NCI-H1436 treated with DMSO at 0.1 percent for 48 hours (cell line): ENCODE measurements around the gene SPTBN1.

Experiments
- DNase-seq: peaks from one replicate; lab custom pipeline; 2025; lab: John Stamatoyannopoulos, UW

The SPTBN1 gene

DNA sequence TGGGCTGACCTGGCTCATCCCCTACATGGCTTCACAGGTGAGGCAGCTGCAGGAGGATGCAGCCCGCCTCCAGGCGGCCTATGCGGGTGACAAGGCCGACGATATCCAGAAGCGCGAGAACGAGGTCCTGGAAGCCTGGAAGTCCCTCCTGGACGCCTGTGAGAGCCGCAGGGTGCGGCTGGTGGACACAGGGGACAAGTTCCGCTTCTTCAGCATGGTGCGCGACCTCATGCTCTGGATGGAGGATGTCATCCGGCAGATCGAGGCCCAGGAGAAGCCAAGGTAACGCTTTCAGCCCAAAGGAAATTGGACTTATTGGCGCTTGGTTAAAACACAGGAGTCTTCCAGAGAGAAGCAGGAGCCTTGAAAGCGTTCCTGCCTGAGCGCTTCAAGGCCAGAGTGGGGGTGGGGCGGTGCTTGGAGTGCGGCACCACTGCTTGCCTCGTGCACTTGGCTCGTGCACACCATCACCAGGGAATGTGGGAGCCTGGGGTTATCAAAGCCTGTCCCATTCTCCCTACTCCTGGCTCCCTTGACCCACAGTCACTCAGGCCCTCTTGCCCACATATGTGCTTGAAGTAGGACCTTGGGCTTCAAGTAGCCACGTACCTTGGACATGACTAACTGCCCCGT is 197.6 kb downstream of the SPTBN1 start:
- DNase-seq: no peak

DNA sequence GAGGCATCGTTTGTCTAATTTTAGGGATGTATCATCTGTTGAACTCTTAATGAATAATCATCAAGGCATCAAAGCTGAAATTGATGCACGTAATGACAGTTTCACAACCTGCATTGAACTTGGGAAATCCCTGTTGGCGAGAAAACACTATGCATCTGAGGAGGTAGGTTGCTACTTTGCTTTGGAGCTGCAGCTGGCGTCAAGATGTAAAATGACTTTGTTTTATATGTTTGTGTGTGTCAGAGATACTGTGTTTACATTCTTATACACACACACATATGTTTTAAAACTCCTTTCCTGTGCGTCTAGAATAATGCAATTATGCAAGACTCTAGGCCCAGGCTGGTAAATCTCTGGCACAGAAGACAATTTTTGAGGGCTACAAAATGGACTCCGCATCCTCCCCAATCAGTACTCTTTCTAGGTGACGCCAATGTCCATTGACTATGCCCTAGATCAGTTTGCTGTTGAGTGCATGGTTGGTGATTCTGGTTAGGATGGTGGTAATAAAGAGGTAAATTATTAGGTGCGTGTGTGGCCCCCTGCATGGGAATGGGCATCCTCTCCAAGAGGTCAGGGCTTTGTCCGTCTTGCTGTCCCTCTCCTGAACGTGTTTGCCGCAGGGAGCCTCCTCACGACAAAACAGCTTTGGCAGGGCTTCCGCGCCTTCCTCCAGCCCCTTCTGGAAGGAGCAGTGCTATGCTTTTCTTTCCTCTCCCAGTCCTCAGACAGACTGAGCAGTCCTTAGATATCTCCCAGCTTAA is 199.1 kb downstream of the SPTBN1 start:
- DNase-seq: no peak

DNA sequence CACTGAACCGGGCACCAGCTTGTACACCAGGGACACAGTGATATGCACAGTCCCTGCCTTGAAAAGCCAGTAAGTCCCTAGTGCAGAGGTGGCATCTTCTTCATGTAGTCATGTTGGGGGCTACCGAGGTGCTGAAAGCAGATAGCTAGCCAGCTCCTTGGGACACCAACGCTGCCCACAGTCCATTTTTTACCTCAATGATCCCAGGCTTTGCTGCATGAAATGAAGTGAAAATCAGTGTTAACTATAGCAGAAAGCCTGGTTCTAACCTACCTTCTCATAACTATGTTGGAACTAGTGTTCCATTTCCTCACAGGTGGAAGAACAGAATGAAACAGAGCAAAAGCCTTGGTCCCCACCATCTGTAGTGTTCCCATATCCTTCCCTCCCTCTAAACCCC is 200.7 kb downstream of the SPTBN1 start:
- DNase-seq: no peak

DNA sequence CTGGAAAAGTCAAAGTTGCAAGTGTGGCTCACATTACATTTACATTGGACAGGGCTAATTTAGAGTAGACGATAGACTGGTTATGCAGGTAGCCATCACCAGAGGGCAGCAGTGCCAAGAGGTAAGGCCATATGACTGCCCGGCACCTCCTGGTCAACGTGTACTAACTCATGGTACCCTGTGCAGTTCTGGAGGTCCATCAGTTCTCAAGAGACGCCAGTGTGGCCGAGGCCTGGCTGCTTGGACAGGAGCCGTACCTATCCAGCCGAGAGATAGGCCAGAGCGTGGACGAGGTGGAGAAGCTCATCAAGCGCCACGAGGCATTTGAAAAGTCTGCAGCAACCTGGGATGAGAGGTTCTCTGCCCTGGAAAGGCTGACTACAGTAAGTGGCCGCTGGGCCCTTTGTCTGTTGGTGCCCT is 201.5 kb downstream of the SPTBN1 start:
- no peak for DNase-seq

DNA sequence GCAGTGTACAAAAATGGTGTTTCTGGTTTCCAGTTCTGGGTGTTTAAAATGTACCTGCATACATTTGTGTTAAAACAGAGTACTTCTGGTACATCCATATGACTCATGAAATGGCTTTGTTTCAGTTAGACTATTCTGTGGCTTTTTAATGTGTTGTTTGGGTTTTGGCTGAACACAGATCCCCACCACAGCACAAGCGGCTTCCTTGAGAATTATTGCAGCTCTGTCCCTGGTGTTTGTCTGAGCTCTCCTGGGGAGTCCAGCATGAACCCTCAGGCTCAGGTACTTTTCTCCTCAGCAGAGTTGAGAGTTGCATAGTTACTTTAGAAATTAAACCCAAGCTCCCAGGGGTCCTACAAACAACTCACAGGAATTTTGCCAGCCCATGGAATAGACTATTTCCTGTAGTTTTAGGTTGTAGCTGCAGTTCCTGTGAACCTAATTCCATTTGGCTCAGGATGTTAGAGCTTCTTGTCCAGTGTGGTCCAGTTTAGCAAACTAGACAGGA is 202.5 kb downstream of the SPTBN1 start:
- DNase-seq: no peak

DNA sequence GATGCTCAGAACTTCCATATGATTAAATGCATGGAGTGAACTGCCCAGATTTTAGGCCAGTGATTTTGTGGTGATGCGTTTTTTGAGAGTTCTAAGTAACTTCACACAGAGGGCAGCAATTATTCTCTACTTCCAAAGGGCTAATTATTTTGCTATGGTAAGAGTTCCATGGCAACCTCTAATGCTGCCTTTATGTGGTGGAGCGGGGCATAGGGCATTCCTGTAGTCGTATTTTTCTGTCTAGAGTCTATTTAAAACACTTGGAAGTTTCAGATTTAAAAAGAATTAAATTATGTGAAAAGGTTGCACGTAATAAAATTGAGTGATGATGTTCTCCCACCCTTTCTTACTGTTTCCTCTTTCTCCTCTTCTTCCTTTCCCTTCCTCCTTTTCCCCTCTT is 203.4 kb downstream of the SPTBN1 start:
- DNase-seq: no peak

DNA sequence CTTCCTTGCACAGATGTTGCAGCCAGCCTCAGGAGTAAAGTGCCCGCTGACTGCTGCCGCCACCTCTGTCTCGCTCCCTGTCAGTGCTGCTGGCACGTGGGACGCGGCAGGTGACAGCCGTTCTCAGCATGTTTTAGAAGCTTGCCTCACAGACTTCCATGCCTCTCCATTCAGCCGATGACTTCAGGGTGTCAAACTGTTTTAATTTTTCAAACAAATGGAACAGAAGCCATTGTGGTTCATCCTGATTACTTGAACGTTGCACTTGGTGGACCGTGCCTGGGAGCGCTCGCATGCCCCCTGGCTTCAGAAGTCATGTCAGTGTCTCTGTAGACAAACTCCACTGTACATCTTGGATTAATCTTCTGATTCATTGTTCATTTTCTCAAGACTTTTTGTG is 204.6 kb downstream of the SPTBN1 start:
- no peak for DNase-seq

DNA sequence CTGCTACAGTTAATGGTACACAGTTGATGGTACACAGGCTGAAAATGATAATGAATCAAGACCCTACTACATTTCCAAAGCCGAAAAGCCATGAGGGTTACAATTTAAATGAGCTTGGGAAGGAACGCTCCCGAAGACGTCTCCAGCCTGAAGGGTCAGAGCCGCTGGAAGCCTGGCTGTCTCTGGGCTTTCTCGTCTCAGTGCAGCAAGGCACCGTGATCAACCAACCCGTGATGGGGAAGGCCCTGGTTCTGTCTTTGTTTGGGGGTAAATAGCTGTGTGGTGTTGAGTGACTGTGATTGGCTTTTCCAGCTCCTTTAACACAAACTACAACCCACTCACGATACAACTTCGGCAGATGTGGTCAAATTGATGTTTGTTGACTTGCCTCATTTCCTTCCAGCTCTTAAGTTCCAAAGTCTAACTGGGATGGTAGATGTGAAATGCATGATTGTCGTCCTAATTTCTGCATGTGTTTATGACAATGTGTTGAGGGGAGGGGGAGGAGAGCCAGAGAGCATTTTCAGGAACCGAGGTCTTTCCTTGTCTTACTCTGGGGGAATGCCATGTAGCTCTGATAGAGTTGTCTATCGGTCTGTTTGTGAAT is 207.4 kb downstream of the SPTBN1 start:
- no peak for DNase-seq

DNA sequence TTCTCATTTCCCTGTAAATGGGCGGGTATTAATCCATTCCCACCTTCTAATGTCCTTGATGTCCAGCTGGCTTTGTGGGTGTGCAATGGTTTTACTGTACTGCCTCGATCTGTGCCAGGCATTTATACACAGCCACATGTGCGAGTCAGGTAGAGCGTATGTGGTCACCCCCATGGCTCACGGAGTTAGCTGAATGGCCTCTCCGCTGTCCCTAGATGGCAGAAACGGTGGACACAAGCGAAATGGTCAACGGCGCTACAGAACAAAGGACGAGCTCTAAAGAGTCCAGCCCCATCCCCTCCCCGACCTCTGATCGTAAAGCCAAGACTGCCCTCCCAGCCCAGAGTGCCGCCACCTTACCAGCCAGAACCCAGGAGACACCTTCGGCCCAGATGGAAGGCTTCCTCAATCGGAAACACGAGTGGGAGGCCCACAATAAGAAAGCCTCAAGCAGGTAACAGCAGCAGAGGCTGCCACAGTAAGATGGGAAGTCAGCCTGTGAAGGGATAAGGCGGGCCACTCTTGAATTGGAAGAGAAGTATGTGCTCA is 208.2 kb downstream of the SPTBN1 start:
- DNase-seq: no peak

DNA sequence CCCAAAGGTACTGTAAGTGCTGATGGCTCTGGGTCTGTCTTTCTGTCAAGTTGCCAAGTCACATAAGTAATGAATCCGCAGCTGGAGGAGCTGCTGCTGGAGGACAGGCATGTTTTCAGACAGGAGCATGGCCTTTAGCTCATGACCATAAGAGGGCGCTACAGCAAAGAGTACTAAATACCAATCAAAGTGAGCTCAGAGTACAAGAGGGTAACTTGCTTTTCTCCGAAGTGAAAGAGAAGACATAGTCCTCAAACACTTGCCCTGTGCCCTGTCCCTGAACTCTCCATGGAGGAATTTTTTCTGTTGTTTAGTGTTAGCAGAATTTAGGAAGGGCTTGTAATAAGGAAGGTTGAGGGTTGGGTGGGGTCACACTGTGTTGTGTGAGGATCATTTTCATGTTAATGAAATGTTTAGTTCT is 209.3 kb downstream of the SPTBN1 start:
- no peak for DNase-seq

DNA sequence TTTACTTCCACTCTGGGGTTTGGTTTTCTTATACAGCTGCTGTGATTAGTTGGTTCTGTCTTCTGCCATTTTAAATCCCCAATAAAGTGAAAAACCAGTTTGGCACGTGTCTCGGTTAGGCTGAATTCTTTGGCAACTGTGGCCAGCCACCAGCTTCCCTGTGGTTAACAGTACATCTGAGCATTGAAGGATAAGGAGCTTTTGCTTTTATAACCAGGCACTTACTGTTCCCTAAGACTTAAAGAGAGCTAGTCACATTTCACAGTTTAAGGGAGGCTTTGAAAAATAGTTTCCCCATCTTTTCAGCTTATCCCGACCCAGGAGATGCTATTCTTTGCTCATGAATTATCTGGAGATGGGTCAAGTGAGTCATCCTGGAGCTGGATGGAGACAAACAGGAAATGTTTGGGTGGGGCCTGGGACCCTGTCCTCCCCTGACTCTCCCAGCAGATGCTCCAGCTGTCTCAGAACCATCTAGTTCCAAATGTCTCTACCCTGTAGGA is 210.1 kb downstream of the SPTBN1 start:
- no peak for DNase-seq

DNA sequence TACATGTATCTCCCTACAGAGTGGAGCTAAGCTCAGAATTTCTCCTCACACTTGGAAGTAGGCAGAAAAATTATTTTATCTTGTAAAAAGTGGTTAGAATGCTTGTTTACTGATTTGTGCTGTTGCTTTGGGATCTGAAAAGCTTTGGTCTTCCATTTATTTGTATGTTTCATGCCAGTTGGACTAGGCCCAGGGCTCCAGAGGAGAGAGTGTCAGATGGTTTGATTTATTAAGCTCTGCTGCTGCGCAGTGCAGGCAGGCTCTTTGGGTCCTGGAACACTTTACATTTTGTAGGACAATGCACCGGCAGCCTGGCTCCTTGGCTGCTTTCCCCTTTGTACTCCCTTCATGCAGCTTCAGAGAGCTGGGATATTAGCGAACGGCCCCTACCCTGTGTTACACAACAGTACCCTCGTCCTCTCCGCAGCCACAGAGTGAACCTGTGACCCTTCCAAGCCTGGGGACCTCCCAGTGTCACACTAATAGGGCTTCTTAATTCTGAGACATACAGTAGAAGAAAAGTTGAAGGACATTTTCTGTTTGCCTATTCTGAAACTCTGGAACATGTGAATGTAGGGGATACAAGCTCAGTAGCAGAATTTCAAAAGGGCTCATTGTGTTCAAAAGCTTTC is 210.6 kb downstream of the SPTBN1 start:
- DNase-seq: no peak

DNA sequence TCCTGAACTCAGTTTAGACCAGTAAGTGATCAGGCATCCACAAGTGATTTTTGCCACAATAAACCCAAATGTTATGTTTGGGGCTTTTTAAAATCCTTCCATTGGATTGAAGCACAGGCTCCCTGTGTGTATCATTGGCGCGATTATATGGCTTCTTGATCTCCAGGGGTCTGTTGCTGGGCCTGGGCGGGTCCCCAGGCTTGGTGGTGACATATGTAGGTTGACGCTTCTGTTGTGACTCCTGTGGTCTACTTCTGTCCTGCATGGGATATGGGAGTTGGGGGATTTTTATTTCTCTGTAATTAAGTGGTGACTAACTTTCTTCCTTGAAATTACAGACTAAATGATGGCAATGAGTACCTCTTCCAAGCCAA is 211.1 kb downstream of the SPTBN1 start:
- no peak for DNase-seq

DNA sequence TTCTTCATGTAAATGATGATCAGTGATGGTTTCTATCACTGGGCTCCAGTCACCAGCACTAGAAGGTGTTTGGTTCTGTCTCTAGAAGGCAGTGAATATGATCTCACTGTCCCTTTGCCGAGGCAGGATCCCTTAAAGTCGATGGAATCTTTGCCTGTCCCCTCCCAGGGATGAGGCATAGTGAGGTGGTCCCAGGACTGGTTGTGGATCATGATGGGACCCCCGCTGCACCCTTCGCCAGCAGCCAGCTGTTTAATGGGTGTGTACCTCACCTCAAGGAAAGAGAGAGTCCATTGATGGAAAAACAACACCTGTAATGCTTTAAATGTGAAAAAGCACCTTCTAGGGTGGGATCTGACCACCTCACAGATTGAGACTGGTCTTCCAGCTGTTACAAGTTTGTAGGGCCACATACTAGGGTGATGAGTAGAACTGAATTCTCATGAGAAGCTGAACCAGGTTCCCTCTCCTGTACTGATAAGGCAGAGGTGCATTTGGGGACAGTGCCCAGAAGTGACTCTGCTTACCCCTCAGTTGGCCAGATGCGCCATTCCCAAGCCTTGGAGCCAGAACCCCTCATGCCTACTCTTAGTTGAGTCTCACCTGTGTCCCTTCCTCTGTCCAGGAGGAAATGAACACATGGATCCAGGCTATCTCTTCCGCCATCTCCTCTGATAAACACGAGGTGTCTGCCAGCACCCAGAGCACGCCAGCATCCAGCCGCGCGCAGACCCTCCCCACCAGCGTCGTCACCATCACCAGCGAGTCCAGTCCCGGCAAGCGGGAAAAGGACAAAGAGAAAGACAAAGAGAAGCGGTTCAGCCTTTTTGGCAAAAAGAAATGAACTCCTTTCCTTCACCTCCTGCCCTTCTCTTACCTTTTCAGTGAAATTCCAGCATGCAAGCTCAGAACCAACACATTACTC is 211.9 kb downstream of the SPTBN1 start:
- DNase-seq: no peak

DNA sequence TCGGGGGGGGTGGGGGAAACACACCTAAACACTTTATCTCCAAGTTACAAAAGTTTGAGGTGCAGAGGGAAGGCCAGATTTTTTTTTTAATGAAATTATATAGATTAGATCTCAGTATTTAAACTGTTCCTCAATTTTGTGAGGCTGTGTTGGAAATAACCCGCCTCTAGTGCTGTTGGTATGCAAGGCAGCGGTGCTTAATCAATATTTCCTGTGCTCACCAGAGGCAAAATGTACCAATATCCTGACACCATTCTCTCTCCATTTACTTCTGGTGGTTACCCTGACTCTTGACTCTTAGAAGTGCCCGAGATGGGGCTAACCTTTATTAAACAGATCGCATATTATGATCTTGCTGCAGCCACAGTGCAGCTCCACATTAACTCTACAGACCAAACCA is 212.6 kb downstream of the SPTBN1 start:
- no peak for DNase-seq

DNA sequence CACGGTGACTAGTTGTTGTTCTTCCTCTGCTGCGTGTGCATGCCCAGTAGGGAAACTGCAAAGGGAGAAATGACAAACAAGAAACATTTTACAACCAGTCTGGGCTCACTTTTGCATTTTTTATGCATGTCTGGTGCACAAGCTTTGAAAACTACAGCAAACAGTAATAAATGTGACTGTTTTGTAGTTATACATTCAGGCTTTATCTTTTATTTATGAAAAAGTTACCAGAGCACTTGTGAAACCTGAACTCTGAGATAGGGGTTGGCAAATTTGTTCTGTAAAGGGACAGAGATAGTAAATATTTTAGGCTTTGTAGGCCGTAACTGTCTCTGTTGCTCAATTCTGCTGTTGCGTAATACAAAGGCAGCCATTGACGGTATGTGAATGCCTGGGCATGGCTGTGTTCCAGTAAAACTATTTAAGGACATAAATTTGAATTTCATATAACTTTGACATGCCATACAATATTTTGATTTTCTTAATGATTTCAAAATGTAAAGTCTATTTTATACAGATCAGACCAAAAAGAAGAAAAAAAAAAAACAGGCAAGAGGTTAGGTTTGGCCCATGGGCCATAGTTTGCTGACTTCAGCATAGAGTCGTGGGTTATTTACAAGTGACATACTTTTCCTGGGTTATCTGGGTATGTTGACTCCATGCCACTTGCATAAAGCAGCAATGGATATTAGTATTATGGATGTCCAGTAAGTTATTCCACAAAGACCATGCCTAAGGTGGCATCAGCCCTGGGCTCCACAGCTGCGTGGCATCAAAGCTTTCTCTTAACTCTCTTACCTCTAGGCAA is 213.8 kb downstream of the SPTBN1 start:
- no peak for DNase-seq

DNA sequence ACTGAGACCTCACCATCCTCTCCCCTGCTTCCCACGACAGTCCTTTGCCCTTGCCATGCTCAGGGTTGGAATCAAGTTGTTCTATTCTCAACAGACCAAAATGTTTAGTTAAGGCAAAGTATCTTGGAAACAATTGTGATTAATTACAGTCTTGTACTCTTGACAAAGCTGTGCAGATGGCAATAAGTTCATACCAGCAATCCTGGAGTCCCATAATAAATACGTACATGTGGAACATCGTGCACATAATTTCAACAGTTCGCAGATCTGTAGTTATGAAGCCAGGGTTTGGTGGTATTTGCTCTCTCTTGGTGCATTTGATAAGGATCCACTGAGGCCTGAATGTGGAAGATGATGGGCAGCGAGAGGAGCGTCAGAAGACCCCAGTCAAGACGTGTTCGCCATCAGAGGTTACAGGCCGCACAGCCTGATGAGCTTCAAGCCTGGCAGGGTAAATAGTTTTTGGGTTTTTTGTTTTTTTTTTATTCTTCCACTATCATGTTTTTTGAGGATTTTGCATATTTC is 214.4 kb downstream of the SPTBN1 start:
- DNase-seq: no peak

DNA sequence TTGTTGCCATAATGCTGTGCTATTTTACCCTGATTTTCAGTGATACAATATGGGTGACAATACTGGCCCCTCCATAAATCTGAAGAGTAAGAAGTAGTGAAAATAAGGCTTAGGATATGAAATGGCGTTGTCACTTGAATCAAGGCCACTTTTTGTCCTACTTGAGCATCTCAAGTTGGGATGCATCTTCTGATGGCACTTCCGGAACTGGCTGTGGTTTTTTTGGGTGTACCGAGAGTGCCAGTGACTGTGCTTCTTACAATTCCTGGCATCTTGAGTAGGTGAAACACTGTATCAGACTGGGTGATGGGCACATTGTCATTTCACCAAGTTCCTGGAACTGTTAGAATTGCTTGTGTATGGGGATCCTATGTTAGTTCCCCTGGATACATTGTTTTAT is 214.9 kb downstream of the SPTBN1 start:
- no peak for DNase-seq

DNA sequence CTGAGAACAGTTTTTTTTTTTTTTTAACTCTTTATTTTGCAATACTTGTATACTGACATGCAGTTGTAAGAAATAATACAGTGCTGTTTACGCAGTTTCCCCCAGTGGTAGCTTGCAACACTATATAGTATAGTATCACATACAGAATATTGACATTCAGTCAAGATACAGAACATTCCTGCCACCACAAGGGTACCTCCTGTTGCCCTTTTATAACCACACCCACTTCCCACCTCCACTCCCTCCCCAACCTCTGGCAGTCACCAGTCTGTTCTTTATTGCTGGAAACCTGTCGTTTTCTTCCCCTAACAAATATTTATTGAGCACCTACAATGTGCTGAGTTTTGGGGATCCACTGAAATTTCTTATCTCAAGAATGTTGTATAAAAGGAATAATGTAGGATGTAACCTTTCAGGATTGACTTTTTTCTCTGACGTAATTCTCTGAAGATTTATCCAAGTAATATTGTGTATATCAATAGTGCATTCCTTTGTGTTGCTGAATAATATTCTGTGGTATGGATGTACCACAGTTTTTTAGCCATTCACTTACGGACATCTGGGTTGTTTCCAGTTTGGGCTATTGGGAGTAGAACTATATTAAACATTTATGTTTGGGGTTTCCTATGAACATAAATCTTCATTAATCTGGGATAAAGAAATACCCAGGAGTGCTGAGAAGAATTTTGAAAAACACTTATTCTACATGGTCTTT is 215.9 kb downstream of the SPTBN1 start:
- DNase-seq: no peak
